ENCODE results near the gene MORC2.

The MORC2 gene

DNA sequence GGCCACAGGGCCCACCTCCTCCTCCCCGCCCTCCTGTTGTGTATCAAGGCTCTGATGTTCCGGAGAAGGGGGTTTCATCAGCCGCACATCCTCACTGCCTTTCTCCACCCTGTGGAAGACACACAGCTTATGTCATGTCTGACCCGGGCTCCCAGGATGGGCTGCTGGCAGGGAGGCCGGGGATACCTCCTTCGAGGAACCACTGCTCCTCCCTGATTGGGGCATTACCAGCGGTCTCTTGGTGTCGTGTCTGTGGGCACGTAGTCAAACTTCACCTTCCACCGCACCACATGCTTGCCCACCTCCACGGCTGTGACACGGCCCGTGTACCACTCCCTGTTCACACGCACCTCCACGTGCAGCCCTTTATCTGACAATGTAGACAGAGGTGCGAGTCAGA lies 35.9 kb downstream of the MORC2 start:
- TF ChIP-seq, protein P1, sequence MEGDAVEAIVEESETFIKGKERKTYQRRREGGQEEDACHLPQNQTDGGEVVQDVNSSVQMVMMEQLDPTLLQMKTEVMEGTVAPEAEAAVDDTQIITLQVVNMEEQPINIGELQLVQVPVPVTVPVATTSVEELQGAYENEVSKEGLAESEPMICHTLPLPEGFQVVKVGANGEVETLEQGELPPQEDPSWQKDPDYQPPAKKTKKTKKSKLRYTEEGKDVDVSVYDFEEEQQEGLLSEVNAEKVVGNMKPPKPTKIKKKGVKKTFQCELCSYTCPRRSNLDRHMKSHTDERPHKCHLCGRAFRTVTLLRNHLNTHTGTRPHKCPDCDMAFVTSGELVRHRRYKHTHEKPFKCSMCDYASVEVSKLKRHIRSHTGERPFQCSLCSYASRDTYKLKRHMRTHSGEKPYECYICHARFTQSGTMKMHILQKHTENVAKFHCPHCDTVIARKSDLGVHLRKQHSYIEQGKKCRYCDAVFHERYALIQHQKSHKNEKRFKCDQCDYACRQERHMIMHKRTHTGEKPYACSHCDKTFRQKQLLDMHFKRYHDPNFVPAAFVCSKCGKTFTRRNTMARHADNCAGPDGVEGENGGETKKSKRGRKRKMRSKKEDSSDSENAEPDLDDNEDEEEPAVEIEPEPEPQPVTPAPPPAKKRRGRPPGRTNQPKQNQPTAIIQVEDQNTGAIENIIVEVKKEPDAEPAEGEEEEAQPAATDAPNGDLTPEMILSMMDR (IDR thresholded peaks at IDR 0.05; ENCODE audit: control insufficient read depth, extremely low read depth, insufficient read depth): no peak
- no peak for DNase-seq (ENCODE audit: low read depth)
- H3K4me3 ChIP-seq (ENCODE audit: low read depth, low read length): no peak overlapping the region

DNA sequence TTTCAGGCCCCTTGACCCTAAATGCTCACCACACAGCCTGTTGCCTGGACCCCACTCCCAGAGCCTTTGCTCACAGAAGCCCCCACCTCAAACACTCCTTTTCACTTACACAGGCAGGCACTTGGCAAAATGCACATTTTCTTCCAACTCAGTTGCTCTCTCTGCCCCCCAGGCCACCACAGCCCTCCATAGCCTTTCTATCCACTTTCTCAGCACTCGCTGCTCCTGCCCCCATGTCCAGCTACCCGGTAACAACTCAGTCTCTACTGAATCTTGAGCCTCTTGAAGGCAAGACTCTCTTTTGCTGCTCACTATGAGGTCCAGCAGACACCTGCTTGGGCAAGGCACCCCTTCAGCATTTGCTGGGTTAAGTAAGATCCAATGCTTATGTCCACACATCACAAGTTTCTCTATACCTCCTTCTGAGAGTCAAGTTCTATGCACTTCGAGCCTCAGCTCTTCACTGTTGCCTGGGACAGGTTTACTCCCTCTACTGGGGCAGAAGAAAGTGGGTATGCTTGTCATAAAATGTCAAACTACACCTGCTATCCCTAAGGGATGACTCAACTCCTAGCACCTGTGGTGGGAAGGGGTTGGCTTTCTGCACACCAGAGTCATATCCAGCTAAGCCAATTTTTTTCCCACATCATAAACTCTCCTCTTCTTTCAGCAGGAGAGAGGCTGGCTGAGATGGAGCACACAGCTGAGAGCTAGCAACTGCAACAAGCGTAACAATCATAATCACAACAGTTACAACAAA lies 36.9 kb downstream of the MORC2 start:
- DNase-seq (ENCODE audit: low read depth): no peak
- no peak overlapping the region for H3K4me3 ChIP-seq (ENCODE audit: low read depth, low read length)
- TF ChIP-seq, protein P1 (IDR thresholded peaks at IDR 0.05; ENCODE audit: control insufficient read depth, extremely low read depth, insufficient read depth): no peak

DNA sequence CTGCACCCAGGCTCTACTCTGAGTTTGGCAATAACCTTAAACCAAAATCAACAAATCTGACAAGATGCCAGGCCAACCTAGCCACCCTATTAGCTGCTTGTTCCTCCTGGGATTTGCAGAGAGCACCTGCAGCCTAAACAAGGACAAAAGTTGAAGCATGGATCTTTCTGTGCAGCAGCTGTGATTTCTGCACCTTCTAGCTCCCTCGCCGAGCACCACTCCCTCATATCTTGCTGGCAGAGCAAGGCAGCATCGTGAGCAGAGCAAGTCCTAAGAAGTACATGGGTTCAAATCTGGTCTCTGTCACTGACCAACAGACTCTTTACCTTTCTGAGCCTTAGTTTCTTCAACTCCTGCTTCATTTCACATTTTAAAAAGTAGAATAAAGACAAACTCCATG lies 38.3 kb downstream of the MORC2 start:
- TF ChIP-seq, protein P1 (IDR thresholded peaks at IDR 0.05; ENCODE audit: control insufficient read depth, extremely low read depth, insufficient read depth): no peak
- no peak overlapping the region for H3K4me3 ChIP-seq (ENCODE audit: low read depth, low read length)
- no peak for DNase-seq (ENCODE audit: low read depth)

DNA sequence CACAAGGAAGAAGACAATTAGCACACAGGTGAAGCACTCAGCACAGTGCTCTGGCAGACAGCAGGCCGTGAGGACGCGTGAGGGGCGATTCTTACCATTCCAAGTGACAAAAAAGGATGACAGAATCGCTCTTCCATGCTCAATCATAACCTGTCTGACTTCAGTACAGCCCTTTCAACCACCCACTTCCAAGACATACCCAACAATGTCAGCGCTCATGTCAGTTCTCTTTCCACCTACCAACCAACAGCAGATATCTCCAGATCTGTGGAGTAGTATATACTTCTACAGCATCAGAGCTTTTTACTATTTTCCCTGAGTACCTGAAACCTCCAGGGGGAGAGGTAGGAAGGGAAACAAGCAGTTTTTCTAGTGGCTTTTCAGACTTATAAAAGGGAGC lies 40.2 kb downstream of the MORC2 start:
- TF ChIP-seq, protein P1 (IDR thresholded peaks at IDR 0.05; ENCODE audit: control insufficient read depth, extremely low read depth, insufficient read depth): no peak
- H3K4me3 ChIP-seq (ENCODE audit: low read depth, low read length): no peak overlapping the region
- no peak for DNase-seq (ENCODE audit: low read depth)

DNA sequence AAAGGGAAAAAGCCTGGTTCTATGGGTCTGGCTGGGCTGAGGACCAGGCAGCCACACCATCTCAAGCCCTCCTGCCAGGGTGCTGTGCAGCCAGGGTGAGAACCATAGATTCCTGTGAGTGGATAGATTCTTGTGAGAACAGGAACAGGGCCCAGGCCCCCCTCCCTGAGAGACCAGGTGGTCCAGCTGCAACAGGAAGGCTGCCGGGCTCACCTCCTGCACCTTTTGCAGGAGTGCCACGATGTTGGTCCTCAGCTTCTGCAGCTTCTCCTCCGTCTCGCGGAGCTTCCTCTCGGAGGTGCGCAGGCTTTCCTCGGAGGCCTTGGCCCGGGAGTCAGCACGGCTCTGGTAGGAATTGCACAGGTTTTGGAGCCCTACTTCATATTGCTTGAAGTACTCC lies 40.8 kb downstream of the MORC2 start:
- TF ChIP-seq, protein P1 (IDR thresholded peaks at IDR 0.05; ENCODE audit: control insufficient read depth, extremely low read depth, insufficient read depth): no peak
- no peak overlapping the region for H3K4me3 ChIP-seq (ENCODE audit: low read depth, low read length)
- DNase-seq (ENCODE audit: low read depth): no peak

DNA sequence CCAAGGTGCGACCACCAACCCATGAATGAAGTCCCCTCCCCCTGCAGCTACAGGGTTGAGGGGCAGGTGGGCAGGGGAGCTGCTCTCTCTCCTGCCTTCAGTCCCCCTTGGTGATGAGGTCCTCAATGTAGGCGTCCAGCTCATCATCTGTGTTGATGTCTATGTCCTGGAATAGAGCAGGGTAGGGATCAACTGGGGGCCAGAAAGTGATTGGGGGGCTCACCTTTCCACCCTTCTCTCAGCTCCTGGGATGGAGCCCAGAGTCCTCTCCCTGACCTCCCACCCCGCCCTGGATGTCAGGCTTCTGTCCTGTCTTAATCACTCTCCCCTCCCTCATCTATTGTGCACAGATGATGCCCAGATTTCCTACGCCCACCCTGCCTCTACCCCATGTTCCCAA lies 41.9 kb downstream of the MORC2 start:
- no peak for DNase-seq (ENCODE audit: low read depth)
- TF ChIP-seq, protein P1 (IDR thresholded peaks at IDR 0.05; ENCODE audit: control insufficient read depth, extremely low read depth, insufficient read depth): no peak
- no peak overlapping the region for H3K4me3 ChIP-seq (ENCODE audit: low read depth, low read length)

DNA sequence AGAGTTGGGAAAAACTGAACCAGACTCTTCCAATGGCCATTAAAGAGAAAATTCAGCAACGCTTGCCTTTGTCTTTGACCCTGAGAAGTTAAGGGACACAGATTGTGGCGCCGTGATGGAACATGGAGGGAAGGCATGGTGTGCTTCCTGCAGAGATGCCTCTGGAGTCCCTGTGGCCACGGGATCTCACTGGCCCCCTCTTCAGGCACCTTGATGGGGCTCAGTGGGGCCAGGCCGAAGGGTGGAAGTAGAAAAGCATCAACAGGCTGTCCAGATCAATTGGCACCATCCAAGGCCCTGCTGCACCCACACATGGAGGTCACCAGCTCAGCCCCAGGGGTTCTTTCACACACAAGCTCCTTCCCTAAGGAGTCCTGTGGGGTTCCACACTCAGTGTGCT lies 42.9 kb downstream of the MORC2 start:
- no peak overlapping the region for H3K4me3 ChIP-seq (ENCODE audit: low read depth, low read length)
- no peak for DNase-seq (ENCODE audit: low read depth)
- TF ChIP-seq, protein P1 (IDR thresholded peaks at IDR 0.05; ENCODE audit: control insufficient read depth, extremely low read depth, insufficient read depth): no peak
